Measurements from ENCODE around the gene FRMD3. TPM values are rescaled to one million over a fixed set of nuclear protein-coding genes. Genes with fewer than 3 reads are reported as not detected.

The FRMD3 gene
- 24.6 and 29.2 TPM in 2 replicates for total RNA-seq

DNA sequence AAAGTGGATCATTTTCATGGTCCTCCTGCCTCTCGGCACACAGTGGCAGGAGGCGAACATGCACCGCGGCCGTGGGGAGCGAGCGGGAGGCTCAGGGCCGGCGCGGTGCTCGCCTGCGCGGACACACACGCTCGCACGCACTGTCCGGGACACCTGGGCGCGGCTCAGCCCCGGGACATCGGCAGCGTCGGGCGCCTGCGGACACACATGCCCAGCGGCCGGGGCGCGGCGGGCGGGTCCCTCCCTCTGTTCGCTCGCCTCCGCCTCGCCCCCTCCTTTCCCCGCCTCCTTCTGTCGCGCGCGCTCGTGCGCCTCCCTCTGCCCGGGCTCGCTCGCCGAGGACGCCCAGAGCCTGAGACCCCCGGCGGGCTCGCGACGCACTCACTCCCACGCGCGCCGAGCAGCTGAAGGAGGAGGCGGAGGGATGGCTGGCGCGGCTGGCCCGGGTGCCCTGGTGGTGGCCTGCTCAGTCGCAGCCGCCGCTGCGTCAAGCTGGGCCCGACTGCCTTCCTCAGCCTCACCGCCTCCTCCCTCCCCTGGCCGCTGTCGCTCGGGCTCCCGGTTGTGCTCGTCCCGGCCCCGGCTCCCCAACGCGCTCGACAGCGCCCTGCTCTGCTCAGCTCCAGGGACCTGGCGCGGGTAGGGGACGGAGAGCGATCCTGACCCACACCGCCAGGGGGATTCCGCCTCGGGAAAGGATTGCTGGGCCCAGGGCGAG lies at the start of gene FRMD3:
Gene FRMD3, minus strand, starts transcription at position 230 of the 718 bp plus-strand sequence. Its CDS starts 170 bp downstream, at position 60.

Small RNA genes lying within 50 kb of the gene (small RNA-seq; reads per million reads assigned to genes)
- gene AL137847.3 = not detected
- not detected for gene RN7SKP242
- not detected for gene RNU4-29P

Other genes starting within 250 kb of the FRMD3 start
- gene IDNK, start 84.7 kb upstream of the FRMD3 start, total RNA-seq = 3.1 and 3.8 TPM in 2 replicates
- 145 and 184 TPM in 2 replicates for gene UBQLN1, start 169.6 kb upstream of the FRMD3 start, total RNA-seq